ENCODE data around the gene TEP1.
"Not testable (repeated sequence)": the region's sequence is repeated elsewhere in the genome, so short reads cannot be mapped to it uniquely, and the experiment has no call there.

TEP1 gene

DNA sequence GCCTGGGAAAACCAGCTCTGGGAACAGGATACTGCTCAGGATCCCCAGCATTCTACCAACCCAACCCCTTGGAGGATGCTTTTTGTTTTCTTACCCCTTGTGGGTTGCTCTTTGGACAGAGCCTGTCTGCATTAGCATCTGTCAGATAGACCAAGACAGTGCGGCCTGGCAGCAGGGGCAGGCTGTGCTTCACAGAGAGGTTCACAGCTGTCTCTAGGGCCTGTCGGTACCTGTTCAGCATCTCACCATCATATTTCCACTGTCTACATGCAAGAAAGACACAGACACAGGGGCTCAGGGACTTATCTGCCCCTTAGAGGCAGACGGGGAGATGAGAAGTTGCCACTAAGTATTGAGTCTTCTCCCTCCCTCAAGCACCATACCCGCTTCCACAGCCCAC lies 21.8 kb downstream of the TEP1 start:
- no peak for DNase-seq (ENCODE audit: low read depth in 1 of 2, low spot score in 1 of 2)

DNA sequence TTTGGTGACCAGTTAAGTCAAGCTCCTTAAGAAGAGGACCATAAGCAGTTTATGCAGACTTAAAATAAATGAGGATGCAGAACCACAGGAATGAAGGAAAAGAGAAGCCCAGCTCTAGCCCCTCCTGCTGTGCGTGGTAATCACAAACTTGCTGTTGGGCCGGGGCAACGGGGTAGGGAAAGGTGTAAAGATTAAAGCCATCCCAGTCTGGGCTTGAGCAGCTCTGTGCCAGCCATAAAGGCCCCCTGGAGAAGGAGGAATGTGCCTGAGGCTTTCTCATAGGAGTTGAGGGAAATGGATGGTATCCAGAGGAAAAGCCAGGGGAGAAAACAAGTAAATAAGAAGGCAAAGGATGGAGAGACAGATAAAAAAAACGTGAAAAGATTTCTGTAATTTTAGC lies 25.1 kb downstream of the TEP1 start:
- no peak for DNase-seq (ENCODE audit: low read depth in 1 of 2, low spot score in 1 of 2)

DNA sequence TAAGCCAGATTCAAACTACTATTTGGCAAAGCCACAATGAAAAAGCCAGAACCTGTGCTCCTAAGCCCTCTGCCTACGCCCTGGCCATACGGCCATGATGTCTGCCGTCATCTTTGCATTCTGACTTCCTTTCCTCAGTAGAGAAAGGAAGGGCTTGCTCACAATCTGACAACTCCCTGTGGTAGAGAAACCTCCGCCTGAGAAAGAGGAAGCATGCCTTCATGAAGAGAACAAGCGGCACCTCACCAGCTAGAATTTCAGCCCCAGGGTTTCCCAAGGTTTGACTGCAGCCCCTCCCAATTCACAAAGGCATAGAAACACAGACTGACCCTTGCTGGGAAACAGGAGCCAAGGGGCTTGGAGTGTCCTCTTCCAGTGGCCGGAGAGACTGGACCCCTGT lies 25.7 kb downstream of the TEP1 start:
- no peak for DNase-seq (ENCODE audit: low read depth in 1 of 2, low spot score in 1 of 2)

DNA sequence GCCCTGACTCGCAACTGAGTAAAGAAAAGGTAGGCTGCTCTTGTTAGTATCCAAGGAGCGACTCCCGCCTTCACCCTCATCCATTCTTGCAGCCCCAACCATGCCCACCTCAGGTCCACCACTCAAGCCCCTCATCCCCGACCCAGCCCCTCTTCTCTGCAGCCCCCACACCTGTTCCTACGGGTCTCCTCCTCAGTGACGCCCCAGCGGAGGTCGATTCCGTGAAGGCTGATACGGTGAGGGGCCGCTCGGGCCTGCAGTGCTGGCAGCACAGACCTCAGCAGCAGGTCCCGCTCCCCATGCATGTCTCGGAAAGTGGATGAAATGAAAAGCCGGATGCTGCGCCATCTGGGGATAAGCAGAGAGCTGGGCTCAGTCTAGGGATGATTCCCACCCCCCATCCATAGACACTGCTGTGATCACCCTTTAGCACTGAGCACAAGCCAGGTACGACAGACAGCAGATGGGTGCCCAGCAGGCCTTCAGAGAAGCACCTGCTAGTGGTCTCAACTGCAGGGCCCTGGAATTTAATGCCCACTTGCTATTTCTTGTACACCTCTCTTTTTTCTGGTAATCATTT lies 26.9 kb downstream of the TEP1 start:
- no peak for DNase-seq (ENCODE audit: low read depth in 1 of 2, low spot score in 1 of 2)

DNA sequence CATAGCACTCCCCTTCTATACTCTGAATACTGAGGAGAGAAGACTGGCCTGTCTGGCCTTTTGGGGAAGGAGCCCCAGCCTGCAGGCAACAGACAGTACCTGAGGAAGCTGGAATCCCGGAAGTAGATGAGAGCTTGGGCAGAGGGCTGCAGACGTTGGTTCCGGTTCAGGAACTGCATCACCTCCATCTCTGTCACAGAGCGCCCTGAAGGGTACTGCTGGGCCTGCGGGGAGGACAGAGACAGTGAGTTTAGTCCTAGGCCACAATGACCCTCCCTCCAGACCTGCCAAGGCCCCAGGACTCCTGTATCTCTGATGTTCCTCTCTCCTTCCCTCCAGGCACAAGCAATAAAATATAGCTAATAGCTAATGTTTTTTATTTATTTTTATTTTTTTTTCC lies 28.4 kb downstream of the TEP1 start:
- no peak for DNase-seq (ENCODE audit: low read depth in 1 of 2, low spot score in 1 of 2)

DNA sequence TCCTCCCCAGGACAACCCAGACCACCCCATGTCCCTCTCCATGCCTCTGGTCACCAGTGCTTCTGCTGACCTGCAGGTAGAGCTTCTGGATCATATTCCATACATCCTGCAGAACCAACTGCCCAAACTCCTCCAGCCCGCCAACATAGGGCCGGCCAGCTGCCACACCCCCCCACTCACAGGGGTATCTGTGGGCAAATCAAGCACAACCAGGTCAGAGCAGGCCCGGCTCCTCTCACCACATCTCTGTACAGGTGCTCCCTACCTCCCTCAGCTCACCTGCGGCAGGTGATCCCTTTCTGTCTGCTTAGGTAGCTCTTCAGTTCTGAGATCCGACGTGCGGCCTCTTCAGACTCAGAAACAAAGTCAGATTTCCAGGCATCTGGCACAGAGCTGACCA lies 29.0 kb downstream of the TEP1 start:
- DNase-seq (ENCODE audit: low read depth in 1 of 2, low spot score in 1 of 2), result no peak

DNA sequence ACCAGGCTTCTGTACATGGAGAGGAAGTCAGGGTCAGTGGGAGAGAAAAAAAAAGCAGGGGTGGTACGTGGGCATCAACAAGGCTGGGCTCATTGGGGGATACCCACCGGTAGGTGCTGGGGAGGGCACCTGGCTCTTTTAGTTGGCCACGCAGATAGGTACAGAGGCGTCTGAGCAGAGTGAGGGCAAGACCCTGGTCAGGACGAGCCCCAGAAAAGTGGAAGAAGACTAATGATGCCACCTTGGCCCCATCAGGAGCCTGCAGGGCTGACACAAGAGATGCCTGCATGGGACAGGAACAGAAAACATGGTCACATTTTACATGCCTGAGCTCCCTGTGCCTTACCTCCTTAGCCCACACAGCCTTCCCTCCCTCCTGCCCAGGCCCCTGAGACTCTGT lies 29.7 kb downstream of the TEP1 start:
- DNase-seq (ENCODE audit: low read depth in 1 of 2, low spot score in 1 of 2), result no peak

DNA sequence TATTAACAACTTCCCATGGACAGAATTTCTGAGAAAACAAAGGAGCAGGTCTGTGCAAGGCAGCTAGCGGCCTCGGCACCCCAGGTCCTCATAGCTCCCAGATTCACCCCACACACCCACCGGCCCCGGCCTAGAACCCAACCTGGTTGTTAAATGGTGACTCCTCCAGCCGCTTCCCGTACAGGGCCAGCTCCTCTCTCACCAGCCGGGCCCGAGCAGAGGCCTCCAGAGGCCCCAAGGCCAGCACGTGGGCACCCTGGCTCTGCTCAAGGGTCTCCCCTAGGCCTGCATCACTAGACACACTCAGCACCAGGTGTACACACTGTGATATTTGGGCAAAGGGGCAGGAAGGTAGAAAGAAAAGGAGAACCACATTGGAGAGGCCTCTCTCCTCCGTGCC lies 30.3 kb downstream of the TEP1 start:
- DNase-seq (ENCODE audit: low read depth in 1 of 2, low spot score in 1 of 2), result no peak

DNA sequence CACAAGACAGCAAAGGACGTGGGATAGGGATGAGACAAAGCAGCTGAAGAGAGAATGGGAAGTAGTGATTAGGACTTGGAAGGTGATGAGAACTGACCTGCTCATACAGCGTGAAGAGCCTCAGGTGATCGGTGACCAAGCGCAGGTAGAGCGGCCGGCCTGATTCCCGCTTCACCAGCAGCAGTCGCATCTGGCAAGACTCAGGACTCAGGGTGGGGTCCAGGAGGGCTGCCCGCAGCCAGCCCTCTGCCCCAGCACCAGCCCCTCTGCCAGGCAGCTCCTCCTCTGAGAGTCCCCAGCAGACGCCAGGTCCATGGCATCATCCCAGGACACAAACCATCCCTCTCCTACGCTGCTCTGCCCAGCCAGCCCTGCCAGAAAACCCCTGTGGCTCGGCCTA lies 30.8 kb downstream of the TEP1 start:
- no peak for DNase-seq (ENCODE audit: low read depth in 1 of 2, low spot score in 1 of 2)

DNA sequence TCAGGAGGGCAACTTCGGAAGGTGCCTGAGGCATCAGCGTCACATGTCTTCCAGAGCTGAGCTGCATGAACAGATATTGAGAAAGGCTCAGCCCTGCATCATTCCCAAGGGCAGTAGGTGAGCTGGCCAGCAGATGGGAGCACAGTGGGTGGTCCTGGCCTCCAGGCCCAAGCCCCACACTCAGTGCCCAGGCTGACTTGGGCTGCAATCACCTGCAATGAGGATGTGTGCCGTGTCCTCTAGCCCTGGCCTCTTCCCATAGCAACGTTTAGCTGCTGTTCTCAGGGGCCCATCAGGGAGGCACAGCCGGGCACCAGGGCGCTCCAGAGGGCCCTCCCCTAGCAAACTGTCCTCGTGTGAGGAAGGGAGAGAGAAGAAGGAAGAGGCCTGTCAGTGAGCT lies 32.0 kb downstream of the TEP1 start:
- no peak for DNase-seq (ENCODE audit: low read depth in 1 of 2, low spot score in 1 of 2)

DNA sequence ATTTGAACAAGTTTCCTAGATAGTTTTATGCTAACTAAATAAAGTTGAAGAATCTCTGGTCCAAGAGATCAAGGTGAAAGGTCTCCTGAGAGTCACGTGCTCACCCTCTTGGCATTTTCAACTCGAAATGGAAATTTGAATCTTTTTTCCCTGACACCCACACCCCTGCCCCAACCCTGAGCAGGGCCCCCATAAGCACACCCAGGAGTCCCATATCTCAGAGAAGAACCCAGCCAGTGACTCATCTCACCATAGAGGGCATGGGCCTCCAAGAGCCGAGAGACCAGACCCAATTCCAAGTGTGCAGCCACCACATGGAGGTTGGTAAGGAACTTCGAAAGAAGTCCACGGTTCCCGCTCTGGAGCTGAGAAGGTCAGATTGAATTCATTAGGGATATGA lies 32.6 kb downstream of the TEP1 start:
- no peak for DNase-seq (ENCODE audit: low read depth in 1 of 2, low spot score in 1 of 2)

DNA sequence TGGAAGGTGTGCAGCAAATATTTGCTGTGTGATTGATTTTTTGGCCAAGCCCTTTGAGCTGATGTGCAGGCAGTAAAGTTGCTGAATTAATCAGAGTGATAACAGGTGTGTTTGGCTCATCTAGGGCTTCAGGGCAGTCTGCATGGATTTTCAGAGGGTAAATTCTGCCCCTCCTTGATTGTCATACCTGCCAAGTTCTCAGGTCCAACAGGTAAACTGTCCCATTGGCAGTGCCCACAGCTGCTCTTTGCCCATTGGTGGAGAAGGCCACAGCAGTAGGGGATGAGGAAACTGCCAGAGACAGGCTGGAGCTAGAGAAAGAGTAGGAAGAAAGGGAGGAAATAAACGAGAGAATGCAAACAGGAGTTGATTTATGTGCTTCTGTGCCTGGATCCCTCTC lies 33.6 kb downstream of the TEP1 start:
- no peak for DNase-seq (ENCODE audit: low read depth in 1 of 2, low spot score in 1 of 2)

DNA sequence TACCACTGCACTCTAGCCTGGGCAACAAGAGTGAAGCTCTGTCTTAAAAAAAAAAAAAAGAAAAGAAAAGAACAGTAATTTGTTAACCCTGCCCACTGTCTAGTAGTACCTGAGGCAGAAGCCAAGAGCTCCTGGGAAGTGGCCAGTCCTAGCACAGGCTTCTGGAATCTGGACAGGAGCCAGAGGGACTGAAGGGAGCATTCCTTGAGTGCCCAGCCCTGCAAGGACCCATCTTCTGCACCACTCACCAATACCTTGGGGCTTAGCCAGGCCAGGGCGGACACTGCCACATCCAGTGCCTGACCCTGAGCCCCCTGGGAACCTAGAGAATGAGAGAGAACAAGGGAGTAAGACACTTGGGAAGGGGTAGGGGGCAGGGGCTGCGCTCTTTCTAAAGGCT lies 36.1 kb downstream of the TEP1 start:
- DNase-seq (ENCODE audit: low read depth in 1 of 2, low spot score in 1 of 2), result no peak

DNA sequence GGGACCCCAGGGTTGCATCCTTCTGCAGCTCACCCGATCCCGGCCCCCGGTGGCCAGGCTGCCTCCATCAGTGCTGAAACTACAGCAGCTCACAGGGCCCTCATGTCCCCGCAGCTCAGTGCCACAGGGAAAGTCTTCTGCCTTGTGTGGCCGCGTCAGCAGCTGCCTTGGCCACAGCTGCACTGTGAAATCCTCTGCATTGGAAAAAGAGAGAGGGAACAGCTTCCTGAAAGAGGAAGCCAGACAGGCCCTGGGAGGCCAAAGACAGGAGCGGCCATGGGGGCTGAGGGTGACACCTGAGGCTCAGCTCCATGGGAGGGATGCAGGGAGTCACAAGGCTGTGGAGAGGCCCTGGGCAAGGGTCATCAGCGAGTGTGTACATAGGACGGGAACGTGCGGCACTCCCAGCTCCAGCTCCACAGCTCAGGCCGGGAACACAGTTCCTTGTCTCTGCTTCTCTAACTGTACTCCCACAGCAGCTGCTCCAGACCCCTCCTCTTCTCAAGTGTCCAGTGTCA lies 37.2 kb downstream of the TEP1 start:
- no peak for DNase-seq (ENCODE audit: low read depth in 1 of 2, low spot score in 1 of 2)

DNA sequence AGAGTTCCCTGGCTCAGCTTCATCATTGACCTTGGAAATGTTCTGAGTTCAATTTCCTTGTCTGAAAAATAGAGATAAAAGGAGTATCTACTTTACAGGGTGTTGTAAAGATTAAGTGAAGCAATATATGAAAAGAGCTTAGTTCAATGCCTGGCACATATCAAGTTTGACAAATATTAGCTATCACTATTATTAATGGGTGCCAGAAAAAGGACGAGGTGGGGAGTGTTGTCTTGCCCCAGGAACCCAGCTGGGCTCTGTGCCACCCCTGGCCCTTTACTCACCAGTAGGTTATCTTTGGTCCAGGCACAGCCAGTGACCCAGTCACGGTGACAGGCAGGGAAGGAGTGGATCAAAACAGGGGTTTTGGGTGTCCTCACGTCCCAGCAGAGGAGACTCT lies 37.8 kb downstream of the TEP1 start:
- DNase-seq (ENCODE audit: low read depth in 1 of 2, low spot score in 1 of 2), result no peak

DNA sequence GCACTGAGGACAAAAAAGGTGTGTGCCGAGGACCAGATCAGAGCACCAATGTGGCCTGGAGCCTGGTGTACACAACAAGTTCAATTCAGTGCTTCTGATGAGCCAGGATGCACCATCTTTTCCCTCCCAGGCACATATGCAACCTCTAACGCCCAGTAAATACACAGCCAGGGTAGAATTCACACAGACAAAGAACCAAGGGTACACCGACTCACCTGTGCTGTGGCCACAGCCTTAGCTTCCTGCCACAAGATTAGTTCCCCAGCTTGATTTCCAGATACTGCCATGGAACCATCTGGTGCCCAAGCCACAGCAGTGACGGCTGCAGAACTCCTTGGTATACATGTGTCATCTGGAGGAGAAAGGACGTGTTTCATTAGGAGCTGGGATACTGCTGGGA lies 40.5 kb downstream of the TEP1 start:
- no peak for DNase-seq (ENCODE audit: low read depth in 1 of 2, low spot score in 1 of 2)

DNA sequence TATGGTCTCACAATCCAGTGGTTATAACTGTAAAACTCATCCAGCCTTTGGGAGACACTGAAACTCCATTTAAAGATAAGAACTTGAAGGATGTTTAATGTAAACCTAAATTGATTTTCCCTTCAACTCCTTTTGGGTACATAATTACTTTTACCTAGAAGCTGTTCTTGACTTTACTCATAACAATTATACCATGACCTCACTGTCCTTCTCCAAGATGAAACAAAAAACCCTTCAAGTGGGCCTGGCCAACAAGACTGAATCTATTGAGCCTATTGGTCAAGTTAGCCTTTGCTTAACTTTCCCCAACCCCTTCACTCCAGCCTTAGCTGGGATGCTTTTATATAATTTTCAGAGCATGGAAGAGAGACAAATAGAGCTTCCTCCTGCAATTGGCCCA lies 47.4 kb downstream of the TEP1 start:
- DNase-seq (ENCODE audit: low read depth in 1 of 2, low spot score in 1 of 2), result no peak

DNA sequence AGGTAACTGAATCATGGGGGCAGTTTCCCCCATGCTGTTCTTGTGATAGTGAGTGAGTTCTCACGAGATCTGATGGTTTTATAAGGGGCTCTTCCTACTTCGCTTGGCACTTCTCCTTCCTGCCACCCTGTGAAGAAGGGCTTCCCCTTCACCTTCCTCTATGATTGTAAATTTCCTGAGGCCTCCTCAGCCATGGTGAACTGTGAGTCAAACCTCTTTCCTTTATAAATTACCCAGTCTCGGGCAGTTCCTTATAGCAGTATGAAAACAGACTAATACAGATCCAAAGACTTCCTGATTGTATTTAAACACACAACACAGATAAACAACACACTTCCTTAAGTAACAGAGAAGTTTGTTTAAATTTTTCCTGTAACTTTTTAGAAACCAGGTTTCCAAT lies 54.8 kb downstream of the TEP1 start:
- DNase-seq (ENCODE audit: low read depth in 1 of 2, low spot score in 1 of 2), result not testable (repeated sequence)

DNA sequence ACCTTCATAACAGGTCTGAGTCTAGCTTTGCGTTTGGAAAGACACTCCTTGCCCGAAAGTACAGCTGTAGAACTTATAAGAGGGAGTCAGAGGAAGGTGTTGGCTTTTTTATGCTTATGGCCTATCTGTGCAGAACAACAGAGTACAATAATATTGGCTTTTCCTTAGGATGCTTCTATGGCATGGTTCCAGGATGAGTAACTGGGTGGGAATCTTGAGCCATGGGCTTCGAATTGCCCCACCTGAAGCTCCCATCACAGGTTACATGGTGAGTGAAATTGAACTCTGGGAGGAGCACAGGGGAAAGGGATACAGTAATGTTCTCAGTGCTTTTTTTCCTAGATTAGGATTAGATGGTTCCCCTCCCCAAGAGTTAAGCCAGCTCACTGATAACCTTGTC lies 56.9 kb downstream of the TEP1 start:
- DNase-seq (ENCODE audit: low read depth in 1 of 2, low spot score in 1 of 2), result no peak

DNA sequence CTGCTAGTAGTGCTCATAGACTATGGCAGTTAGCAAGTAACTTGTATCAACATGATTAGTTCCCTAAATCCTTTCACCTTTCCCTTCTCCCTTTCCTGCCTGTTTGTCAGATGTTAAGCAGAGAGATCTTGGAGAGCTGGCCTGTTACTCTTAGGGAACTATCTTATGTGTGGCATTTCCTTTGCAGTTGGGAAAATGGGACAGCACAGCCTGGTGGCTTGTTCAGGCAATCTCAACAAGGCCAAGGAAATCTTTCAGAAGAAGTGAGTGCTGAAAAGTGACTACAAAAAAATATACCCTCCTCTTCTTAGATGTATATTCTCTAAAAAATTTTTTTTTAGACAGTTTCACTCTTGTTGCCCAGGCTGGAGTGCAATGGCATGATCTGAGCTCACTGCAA lies 62.4 kb downstream of the TEP1 start:
- no peak for DNase-seq (ENCODE audit: low read depth in 1 of 2, low spot score in 1 of 2)

DNA sequence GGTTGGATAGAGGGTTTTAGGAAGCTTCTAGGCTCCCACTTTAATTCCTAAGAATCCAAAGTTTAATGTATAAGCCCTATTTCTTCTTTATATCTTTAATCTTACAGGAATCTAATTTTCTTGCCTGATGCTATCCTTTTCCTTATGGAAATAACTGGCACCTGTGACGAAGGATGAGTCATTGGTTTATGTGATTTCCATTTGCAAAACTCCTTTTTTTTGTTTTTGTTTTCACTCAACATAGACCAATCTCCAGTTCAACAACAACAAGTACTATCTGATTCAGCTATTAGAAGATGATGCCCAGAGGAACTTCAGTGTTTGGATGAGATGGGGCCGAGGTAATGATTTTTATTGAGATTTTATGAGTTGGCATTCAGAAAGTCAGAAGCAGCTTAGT lies 63.0 kb downstream of the TEP1 start:
- no peak for DNase-seq (ENCODE audit: low read depth in 1 of 2, low spot score in 1 of 2)

DNA sequence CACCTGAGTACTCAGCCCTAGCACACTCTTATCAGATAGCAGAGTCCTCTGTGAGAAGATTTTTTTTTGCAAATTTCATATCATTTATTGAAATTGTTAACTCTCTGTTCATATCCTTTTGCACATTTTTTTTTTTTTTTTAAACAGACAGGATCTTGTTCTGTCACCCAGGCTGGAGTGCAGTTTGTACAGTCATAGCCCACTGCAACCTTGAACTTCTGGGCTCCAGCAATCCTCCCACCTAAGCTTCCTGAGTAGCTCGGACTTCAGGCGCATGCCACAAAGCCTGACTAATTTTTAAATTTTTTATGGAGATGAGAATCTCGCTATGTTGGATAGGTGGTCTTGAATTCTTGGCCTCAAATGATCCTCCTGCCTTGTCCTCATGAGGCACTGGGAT lies 65.6 kb downstream of the TEP1 start:
- DNase-seq (ENCODE audit: low read depth in 1 of 2, low spot score in 1 of 2), result no peak

DNA sequence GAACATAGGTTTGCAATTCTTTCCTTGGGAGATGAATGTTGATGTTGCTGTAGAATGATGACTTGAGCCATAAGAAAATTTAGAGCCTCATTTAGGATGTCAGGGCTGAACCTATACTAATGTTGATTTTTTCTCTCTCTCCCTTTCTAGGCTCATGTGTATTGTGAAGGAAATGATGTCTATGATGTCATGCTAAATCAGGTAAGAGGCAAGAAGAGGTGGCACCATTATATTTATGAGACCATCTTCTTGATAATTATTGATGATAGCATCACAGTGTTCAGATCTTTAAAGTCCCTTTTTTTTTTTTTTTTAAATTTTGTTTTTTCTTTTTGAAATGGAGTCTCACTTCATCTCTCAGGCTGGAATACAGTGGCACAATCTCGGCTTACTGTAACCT lies 66.6 kb downstream of the TEP1 start:
- DNase-seq (ENCODE audit: low read depth in 1 of 2, low spot score in 1 of 2), result no peak

DNA sequence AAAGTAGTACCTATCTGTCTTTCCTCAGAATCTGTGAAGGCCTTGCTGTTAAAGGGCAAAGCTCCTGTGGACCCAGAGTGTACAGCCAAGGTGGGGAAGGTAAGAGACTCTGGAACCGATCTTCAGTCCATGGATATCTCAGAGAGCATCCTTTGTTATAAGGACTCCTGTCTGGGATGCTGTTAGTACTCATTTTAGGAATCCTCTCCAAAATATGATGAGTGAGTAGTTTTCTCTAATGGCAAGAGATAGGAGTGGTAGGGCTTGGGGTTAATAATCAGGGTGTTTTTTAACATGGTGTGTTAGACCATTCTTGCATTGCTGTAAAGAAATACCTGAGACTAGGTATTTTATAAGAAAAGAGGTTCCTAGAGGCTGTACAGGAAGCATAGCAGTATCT lies 67.9 kb downstream of the TEP1 start:
- DNase-seq (ENCODE audit: low read depth in 1 of 2, low spot score in 1 of 2), result no peak

All from activated CD4-positive, alpha-beta T cell treated with anti-CD3 and anti-CD28 coated beads, Interleukin-2, amount 50 U/mL, for 24 hours (primary cell).